Thyroid gland (tissue), 4 donors: ENCODE results near the gene ENDOG.

ENCODE experiments used
- CTCF ChIP-seq, 6 experiments: fragments of 200-600 bp in 3 of 6; fragments of 450-650 bp in 3 of 6; sonication (generic) in 3 of 6; IDR thresholded peaks; one replicate each; pipeline ENCODE4 v1.5.1; 2016 to 2019; ENCODE audit warnings: antibody characterized with exemption in 6 of 6, mild to moderate bottlenecking in 2 of 6, inconsistent platforms in 1 of 6, moderate library complexity in 1 of 6
- POLR2A ChIP-seq, 2 donors: fragments of 450-650 bp; IDR thresholded peaks; one replicate each; pipeline ENCODE4 v1.6.1; 2017; ENCODE audit warnings: antibody characterized with exemption in 2 of 2, mild to moderate bottlenecking in 2 of 2, moderate library complexity in 1 of 2

GRCh38 chr9:128808543-128808942 is 9.8 kb upstream of the ENDOG start:
- TF ChIP-seq CTCF (IDR thresholded peaks at IDR 0.05) (no peak), POLR2A (IDR thresholded peaks at IDR 0.05) (no peak)
